K562 (cell line): ENCODE results near the gene RHPN2. TPM values are rescaled to one million over a fixed set of nuclear protein-coding genes. Genes with fewer than 3 reads are reported as not detected.

Experiments
- ATF7 ChIP-seq: fragments of 450-650 bp; IDR thresholded peaks from 2 replicates; pipeline ENCODE4 v1.7.1; 2014; ENCODE audit warnings: mild to moderate bottlenecking, moderate library complexity
- BACH1 ChIP-seq: fragments of 200-800 bp; sonication (Bioruptor generic); IDR thresholded peaks from 2 replicates; pipeline ENCODE4 v1.6.1; 2016; ENCODE audit warnings: missing genetic modification characterization, missing compliant biosample characterization
- JUNB ChIP-seq: fragments of 450-650 bp; formaldehyde crosslinking; conservative IDR thresholded peaks from 2 replicates; pipeline ENCODE4 v1.4.0; 2020; ENCODE audit warnings: mild to moderate bottlenecking
- KAT2B ChIP-seq: IDR thresholded peaks from one replicate; pipeline ENCODE4 v1.6.1; 2012; ENCODE audit warnings: low read depth, mild to moderate bottlenecking, control low read depth, inconsistent platforms, low read length, moderate library complexity
- KLF1 ChIP-seq: fragments of 450-650 bp; IDR thresholded peaks from 2 replicates; pipeline ENCODE4 v1.6.1; 2016; ENCODE audit warnings: missing genetic modification characterization, missing compliant biosample characterization
- MCM3 ChIP-seq: fragments of 450-650 bp; IDR thresholded peaks from 2 replicates; pipeline ENCODE4 v1.6.1; 2016
- NFE2L1 ChIP-seq: fragments of 450-650 bp; IDR thresholded peaks from 2 replicates; pipeline ENCODE4 v1.6.1; 2016; ENCODE audit warnings: missing genetic modification characterization, low read depth, mild to moderate bottlenecking, missing compliant biosample characterization, moderate library complexity, borderline replicate concordance
- NONO ChIP-seq, 2 experiments: fragments of 200-400 bp in 1 of 2; fragments of 450-650 bp in 1 of 2; formaldehyde crosslinking in 1 of 2; IDR thresholded peaks; 2 replicates each; pipeline ENCODE4 v1.6.1; 2017; ENCODE audit warnings: low read depth in 2 of 2, mild to moderate bottlenecking in 2 of 2, moderate library complexity in 2 of 2, low read length in 1 of 2
- PKNOX1 ChIP-seq: fragments of 450-650 bp; IDR thresholded peaks from 2 replicates; pipeline ENCODE4 v1.6.1; 2016
- POLR2B ChIP-seq: fragments of 450-650 bp; IDR thresholded peaks from 2 replicates; pipeline ENCODE4 v1.6.1; 2018; ENCODE audit warnings: low read depth; ENCODE audit not compliant: partially characterized antibody
- SIN3A ChIP-seq, 2 experiments: fragments of 150-350 bp in 1 of 2; IDR thresholded peaks; 2 replicates each; pipeline ENCODE4 v1.6.1; 2011 to 2016; ENCODE audit warnings: borderline replicate concordance in 2 of 2, low read depth in 2 of 2, low read length in 2 of 2, mild to moderate bottlenecking in 2 of 2, moderate library complexity in 2 of 2; ENCODE audit not compliant: control insufficient read depth in 1 of 2
- SMAD1 ChIP-seq: fragments of 150-350 bp; IDR thresholded peaks from 2 replicates; pipeline ENCODE4 v1.6.1; 2014; ENCODE audit warnings: low read length, low read depth; ENCODE audit not compliant: partially characterized antibody
- SNAPC5 ChIP-seq: fragments of 250-450 bp; sonication (Bioruptor Pico); IDR thresholded peaks from 2 replicates; pipeline ENCODE4 v1.8.0; 2021; ENCODE audit warnings: moderate library complexity, mild to moderate bottlenecking, inconsistent platforms
- SRSF3 ChIP-seq: fragments of 200-400 bp; formaldehyde crosslinking; IDR thresholded peaks from 2 replicates; pipeline ENCODE4 v1.6.1; 2016; ENCODE audit warnings: mild to moderate bottlenecking, low read length, moderate library complexity; ENCODE audit not compliant: insufficient read depth
- UBTF ChIP-seq, 2 experiments: IDR thresholded peaks; 2 replicates each; pipeline ENCODE4 v1.6.1; 2012; ENCODE audit warnings: improper control_type of control experiment in 2 of 2, low read depth in 2 of 2, low read length in 2 of 2, borderline replicate concordance in 1 of 2
- ZNF324 ChIP-seq: fragments of 250-450 bp; sonication (Bioruptor Pico); IDR thresholded peaks from 2 replicates; pipeline ENCODE4 v1.4.0; 2020; ENCODE audit warnings: mild to moderate bottlenecking
- ZNF592 ChIP-seq: fragments of 450-650 bp; IDR thresholded peaks from 2 replicates; pipeline ENCODE4 v1.6.1; 2017; ENCODE audit warnings: antibody characterized with exemption, mild to moderate bottlenecking
- ZNF655 ChIP-seq: fragments of 250-450 bp; sonication (Bioruptor Pico); IDR thresholded peaks from 2 replicates; pipeline ENCODE4 v1.5.0; 2021
- polyA plus RNA-seq, 8 experiments: library from polyadenylated mRNA; depleted of rRNA in 4 of 8; stranded (reverse) in 5 of 8; unstranded in 3 of 8; fragments of >200 nt; fragmentation: Nextera tagmentation in 2 of 8; fragmentation: Illumina TruSeq in 1 of 8; extraction: Ambion mirVana in 2 of 8; extraction: Trizol in 1 of 8; gene quantifications; 2 replicates each; pipeline versions ENCODE4 v1.2.1 to v1.2.3, GENCODE V29; 2011 to 2014; ENCODE audit warnings: inconsistent platforms in 1 of 8, missing spikeins in 1 of 8
- total RNA-seq, 7 experiments: library from RNA; depleted of rRNA in 6 of 7; stranded (reverse); fragments of >200 nt in 6 of 7; fragmentation: Illumina TruSeq in 2 of 7; extraction: Trizol in 2 of 7; gene quantifications; 2 replicates each; pipeline versions ENCODE4 v1.2.1 to v1.2.3, GENCODE V29; 2011 to 2021; ENCODE audit warnings: low replicate concordance in 1 of 7

RHPN2 gene
- total and polyA plus RNA-seq, 9 of the 15 experiments (the other 6 are each of a cell fraction or from before 2014, with no cell fraction given): 0.63 to 9.9 (median 3.2) TPM

GRCh38 chr19:33100894-33101644 is 36.4 kb upstream of the RHPN2 start (continued):
- TF ChIP-seq ZNF592: no peak
- no peak for TF ChIP-seq POLR2B
- peak; percentile 98 for TF ChIP-seq ATF7
- no peak for TF ChIP-seq SMAD1
- peak; percentile 97 for TF ChIP-seq PKNOX1
- no peak for TF ChIP-seq ZNF324
- TF ChIP-seq SNAPC5 (CRISPR knock-in tag): no peak
- TF ChIP-seq ZNF655: no peak
- peak; percentile 21; the same call in 1 of the 2 replicates for TF ChIP-seq BACH1
- no peak for TF ChIP-seq UBTF (IDR thresholded peaks at IDR 0.05; ENCODE audit: borderline replicate concordance in 1 of 2, low read depth in 2 of 2, low read length in 2 of 2)
- TF ChIP-seq MCM3: no peak
- 0 out of 2 replicates have a peak, but pooled peaks have one; percentile 63 for TF ChIP-seq JUNB (CRISPR knock-in tag)
- peak in 1 of 2 experiments; percentile 72; a peak in 1 of 4 replicates for TF ChIP-seq NONO (IDR thresholded peaks at IDR 0.05; ENCODE audit: low read depth in 2 of 2, low read length in 1 of 2)
- TF ChIP-seq KLF1: 0 out of 2 replicates have a peak, but pooled peaks have one; percentile 19
- TF ChIP-seq NFE2L1 (tag): no peak
- TF ChIP-seq SIN3A (IDR thresholded peaks at IDR 0.05; ENCODE audit: borderline replicate concordance in 2 of 2, control insufficient read depth in 1 of 2, low read depth in 2 of 2, low read length in 2 of 2): no peak
- no peak for TF ChIP-seq SRSF3
- no peak for TF ChIP-seq KAT2B
